GM21529 (cell line): ENCODE data around the gene SHISA9.

Experiments used
- ATAC-seq: cut with Tn5 transposase; IDR thresholded peaks from one replicate; pipeline ENCODE4 v1.9.1; 2021; ENCODE audit not compliant: unreplicated experiment

SHISA9 gene

GRCh38 chr16:13110124-13110796 lies 208.9 kb downstream of the SHISA9 start:
- no peak for ATAC-seq

- ATAC-seq: no peak
Observed at GRCh38 chr16:13111747-13112146, 210.3 kb downstream of the SHISA9 start.

- no peak for ATAC-seq
Observed at GRCh38 chr16:13113741-13114140, 212.3 kb downstream of the SHISA9 start.

- ATAC-seq: no peak
Observed at GRCh38 chr16:13118091-13118490, 216.7 kb downstream of the SHISA9 start.

DNA sequence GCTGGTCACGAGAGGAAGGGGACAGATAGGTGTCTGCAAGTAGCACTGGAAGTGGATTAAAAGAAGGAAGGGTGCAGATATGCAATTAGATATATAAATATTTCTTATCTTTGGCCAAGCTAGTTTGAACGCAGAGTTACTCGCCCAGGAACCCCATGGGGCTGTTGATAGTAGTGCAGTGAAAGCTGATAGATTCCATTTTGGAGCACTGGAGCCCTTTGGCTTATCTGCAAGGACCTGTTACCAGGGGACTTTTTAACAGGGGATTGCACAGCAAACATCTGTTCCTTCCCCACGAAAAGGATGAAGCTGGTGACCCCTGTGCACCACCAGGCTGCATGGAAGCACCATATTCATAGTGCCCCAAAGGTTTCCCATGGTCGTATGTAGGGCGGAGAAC lies 218.7 kb downstream of the SHISA9 start:
- no peak for ATAC-seq

- no peak for ATAC-seq
Observed at GRCh38 chr16:13120557-13120956, 219.2 kb downstream of the SHISA9 start.

DNA sequence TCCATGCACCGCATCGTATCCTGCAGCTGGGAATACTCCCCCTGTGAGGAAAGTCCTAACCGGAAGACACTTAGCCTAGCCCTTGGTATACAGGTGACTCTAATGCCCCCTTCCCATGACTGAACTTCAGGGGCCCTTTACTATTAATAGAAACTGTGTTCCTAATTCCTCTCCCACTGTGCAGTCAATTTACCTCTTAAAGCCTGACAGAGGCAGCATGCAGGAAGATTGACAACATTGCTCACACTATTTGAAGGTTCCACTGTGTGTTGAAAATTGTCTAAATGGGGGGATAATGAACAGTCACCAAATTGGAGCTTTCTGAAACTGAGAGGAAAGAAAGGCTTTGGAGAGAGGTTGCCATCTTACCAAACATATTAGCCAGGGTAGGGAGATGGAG lies 222.6 kb downstream of the SHISA9 start:
- ATAC-seq: no peak

DNA sequence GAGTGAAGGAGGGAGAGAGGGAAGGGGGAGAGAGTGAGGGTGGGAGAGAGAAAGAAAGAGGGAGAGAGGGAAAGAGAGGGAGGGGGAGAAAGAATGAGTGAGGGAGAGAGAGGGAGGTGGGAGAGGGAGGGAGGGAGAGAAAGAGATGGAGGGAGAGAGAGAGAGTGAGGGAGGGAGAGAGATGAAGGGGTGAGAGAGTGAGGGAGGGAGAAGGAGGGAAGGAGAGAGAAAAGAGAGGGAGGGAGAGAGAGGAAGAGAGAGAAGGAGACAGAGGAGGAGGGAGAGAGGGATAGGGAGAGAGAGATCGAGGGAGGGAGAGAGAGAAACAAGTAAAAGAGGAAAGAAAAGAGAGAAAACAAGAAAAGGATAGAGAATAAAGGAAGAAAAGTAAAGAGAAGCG lies 225.7 kb downstream of the SHISA9 start:
- no peak for ATAC-seq

- no peak for ATAC-seq
Observed at GRCh38 chr16:13130586-13130985, 229.2 kb downstream of the SHISA9 start.

- ATAC-seq: no peak
Observed at GRCh38 chr16:13134836-13135235, 233.4 kb downstream of the SHISA9 start.

DNA sequence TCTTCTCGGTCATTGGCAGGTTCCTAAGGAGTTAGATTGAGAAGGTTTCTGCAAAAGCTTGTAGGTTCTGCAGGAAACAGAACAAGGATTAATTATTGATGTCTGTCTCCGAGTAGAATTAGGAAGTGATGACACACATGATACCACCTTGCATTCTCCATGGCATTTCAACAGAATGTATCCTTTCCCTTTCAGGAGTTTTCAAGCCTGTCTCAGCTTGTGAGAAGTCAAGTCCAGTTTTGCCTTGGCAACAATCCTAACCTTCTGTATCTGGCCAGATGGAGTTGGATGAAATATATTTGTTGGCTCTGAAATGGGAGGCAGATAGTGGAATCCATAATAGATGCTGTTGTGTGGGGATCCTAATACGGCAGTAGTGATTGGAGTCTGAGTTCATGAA lies 235.5 kb downstream of the SHISA9 start:
- ATAC-seq: no peak

DNA sequence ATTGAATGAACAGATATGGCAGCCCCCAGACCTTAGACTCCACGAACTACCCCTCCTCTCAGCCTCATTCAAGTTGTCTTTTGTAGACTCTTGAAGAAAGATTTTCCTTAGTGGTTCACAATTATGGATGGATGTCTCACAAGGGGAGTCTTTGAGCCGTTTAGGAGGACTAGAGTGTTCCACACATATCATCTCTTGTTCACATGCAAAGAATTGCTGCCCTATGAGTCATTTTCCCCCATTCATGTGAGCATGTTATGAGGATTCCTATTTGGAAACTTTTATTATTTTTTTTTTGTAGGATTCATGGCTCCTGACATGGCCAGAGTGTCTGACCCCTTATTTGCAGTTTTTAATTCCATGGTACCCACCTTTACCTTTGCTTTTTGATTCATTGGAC lies 237.1 kb downstream of the SHISA9 start:
- ATAC-seq: no peak

- ATAC-seq: no peak
Observed at GRCh38 chr16:13139661-13140241, 238.4 kb downstream of the SHISA9 start.

GRCh38 chr16:13143551-13143950 lies 242.2 kb downstream of the SHISA9 start:
- no peak for ATAC-seq

DNA sequence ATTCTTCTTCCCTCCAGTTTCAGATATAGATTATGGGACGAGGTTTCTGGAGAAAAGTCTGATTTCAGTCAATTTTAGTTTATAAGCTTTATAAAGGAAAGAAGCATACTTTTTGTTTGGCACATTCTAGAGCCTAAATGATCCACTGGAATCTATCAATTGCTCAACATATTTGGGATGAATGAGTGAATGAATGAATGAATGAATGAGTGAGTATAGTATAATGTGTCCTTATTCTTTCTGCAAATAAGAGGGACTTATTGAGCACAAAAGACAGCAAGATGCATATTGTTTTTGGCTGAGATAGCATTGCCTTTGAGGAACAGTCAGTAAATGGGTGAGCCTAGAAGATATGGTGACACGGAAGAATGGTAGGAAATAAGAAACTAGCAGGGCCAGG lies 245.4 kb downstream of the SHISA9 start:
- no peak for ATAC-seq

DNA sequence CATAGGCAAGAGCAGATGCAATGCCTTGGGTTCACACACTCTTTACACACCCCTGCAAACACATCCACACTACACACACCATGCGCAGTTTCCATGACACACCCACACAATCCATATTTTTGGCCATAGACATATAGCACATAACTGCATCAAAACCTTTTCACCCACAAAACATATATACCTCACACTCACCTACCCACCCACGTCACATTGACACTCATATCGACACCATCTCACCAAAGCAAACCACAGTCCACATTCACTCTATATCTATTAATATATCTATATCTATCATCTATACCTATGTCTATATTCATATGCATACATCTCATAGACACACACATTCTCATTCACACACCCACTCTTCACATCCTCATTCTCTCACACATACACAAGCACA lies 246.9 kb downstream of the SHISA9 start:
- ATAC-seq: no peak

- ATAC-seq: no peak
Observed at GRCh38 chr16:13148836-13149235, 247.4 kb downstream of the SHISA9 start.

DNA sequence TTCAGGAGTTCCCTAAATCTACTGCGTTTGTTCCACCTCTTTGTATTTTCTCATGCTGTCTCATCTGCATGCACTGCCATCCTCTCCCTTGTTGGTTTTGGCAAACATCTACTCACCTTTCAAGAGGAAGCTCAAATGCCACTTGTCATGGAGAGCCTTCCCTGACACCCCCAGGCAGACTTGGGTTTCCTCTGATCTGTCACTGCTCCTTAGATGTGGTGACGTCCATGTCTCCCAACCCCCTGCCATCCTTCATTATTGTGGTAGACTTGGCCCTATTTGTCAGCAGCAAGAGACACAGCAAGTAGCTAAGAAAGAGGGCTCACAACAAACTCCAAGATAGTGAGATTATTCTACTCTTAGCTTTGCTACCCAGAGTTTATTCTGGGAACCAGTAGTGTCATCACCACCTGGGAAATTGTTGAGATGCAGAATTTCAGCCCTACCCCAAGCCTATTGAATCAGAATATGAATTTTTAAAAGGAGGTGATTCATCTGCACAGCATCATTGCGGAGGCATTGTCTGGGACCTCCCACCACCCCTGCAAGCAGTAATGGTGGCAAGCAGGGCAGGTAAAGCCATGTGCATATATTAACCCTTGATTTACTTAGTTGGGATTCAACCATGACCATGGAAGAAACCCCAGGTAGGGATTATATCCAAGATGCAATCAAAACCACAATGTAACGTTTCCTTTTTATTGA lies 248.9 kb downstream of the SHISA9 start:
- no peak for ATAC-seq

- ATAC-seq: no peak
Observed at GRCh38 chr16:13153696-13154095, 252.3 kb downstream of the SHISA9 start.

GRCh38 chr16:13154799-13155198 lies 253.4 kb downstream of the SHISA9 start:
- ATAC-seq: no peak

DNA sequence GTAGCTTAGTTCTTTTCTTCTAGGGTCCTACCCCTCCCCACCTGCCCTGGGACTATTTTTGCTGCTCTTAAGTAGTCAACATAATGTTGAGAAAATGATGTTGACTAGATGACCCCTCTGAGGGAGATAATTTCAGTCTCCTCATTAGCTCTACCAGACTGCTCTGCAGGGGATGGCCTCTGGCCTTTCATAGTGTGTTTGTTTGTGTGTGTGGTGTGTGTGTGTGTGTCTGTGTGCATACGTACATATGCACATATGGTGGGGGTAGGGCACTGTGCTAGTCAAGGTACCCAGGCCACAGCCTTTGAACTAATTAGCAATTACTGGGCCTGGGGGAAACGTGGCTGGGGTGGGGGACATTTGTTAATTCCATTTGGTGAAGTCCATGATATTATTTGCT lies 254.0 kb downstream of the SHISA9 start:
- no peak for ATAC-seq

GRCh38 chr16:13155780-13156179 lies 254.4 kb downstream of the SHISA9 start:
- no peak for ATAC-seq
